DND-41 (cell line): ENCODE measurements around the gene PRKCZ.

Experiments
- ATAC-seq: fragments of 200-7000 bp; cut with Tn5 transposase; 3 replicates; pipeline ENCODE4 v1.9.1; 2021; ENCODE audit warnings: low read depth; ENCODE audit not compliant: insufficient read depth
- DNase-seq: peaks from one replicate; pipeline ENCODE4 v3.0.0-alpha.2; 2020
- H2AFZ ChIP-seq: 2 replicates; pipeline ENCODE4 v1.6.0; 2012; ENCODE audit warnings: low read depth, low read length
- H3K27ac ChIP-seq: 2 replicates; pipeline ENCODE4 v1.5.1; 2012; ENCODE audit warnings: low read length, inconsistent platforms
- H3K27me3 ChIP-seq: fragments of 200-600 bp; sonication (generic); 2 replicates; pipeline ENCODE4 v1.6.0; 2012; ENCODE audit warnings: low read length, mild to moderate bottlenecking, inconsistent platforms; ENCODE audit not compliant: insufficient read depth, poor library complexity
- H3K36me3 ChIP-seq: 2 replicates; pipeline ENCODE4 v1.5.1; 2012; ENCODE audit warnings: low read length, inconsistent platforms; ENCODE audit not compliant: insufficient read depth
- H3K4me1 ChIP-seq: 2 replicates; pipeline ENCODE4 v1.5.1; 2012; ENCODE audit warnings: mild to moderate bottlenecking, low read length; ENCODE audit not compliant: insufficient read depth
- H3K4me2 ChIP-seq: 2 replicates; pipeline ENCODE4 v1.6.0; 2012; ENCODE audit warnings: mild to moderate bottlenecking, moderate library complexity, low read length, inconsistent platforms; ENCODE audit not compliant: insufficient read depth
- H3K4me3 ChIP-seq, 2 experiments: fragments of 200-600 bp in 1 of 2; shearing (Covaris generic) in 1 of 2; 2 replicates each; pipeline ENCODE4 v1.5.1; 2012 to 2016; ENCODE audit warnings: inconsistent platforms in 2 of 2, low read length in 2 of 2, mild to moderate bottlenecking in 2 of 2, low read depth in 1 of 2, moderate library complexity in 1 of 2
- H3K79me2 ChIP-seq: 2 replicates; pipeline ENCODE4 v1.6.0; 2012; ENCODE audit warnings: low read length, inconsistent platforms; ENCODE audit not compliant: insufficient read depth
- H3K9ac ChIP-seq: 2 replicates; pipeline ENCODE4 v1.6.0; 2012; ENCODE audit warnings: low read depth, mild to moderate bottlenecking, inconsistent platforms, low read length, moderate library complexity
- H3K9me3 ChIP-seq: 2 replicates; pipeline ENCODE4 v1.5.1; 2012; ENCODE audit warnings: low read length, moderate library complexity, mild to moderate bottlenecking, inconsistent platforms; ENCODE audit not compliant: insufficient read depth, severe bottlenecking
- H4K20me1 ChIP-seq: 2 replicates; pipeline ENCODE4 v1.6.0; 2012; ENCODE audit warnings: low read length; ENCODE audit not compliant: insufficient read depth
- CTCF ChIP-seq: IDR thresholded peaks from 2 replicates; pipeline ENCODE4 v1.5.1; 2012; ENCODE audit warnings: borderline replicate concordance, low read length, moderate library complexity, mild to moderate bottlenecking; ENCODE audit not compliant: poor library complexity, severe bottlenecking; ENCODE audit errors: extremely low read depth
- EZH2 ChIP-seq: IDR thresholded peaks from 3 replicates; pipeline ENCODE4 v1.6.1; 2012; ENCODE audit warnings: borderline replicate concordance, low read depth, mild to moderate bottlenecking, moderate library complexity, low read length, inconsistent platforms; ENCODE audit not compliant: severe bottlenecking

PRKCZ gene

GRCh38 chr1:2108877-2109580 lies 58.8 kb downstream of the PRKCZ start:
- no peaks in the 10 kb centered on the region for H3K4me1 ChIP-seq
- H2AFZ ChIP-seq: no peak overlapping the region
- H3K4me2 ChIP-seq: no peak overlapping the region
- no peaks in the 10 kb centered on the region for H3K79me2 ChIP-seq
- TF ChIP-seq CTCF: no peak
- no peak for TF ChIP-seq EZH2
- no peaks in the 10 kb centered on the region for H3K9me3 ChIP-seq
- H4K20me1 ChIP-seq: no peaks in the 10 kb centered on the region
- no peaks in the 10 kb centered on the region for H3K27me3 ChIP-seq
- no peak overlapping the region for H3K27ac ChIP-seq
- no peak overlapping the region for H3K9ac ChIP-seq
- ATAC-seq: no peak
- no peak overlapping the region for H3K4me3 ChIP-seq
- no peaks in the 10 kb centered on the region for H3K36me3 ChIP-seq
- no peak for DNase-seq

GRCh38 chr1:2109581-2110021 lies 59.4 kb downstream of the PRKCZ start:
- H4K20me1 ChIP-seq: no peaks in the 10 kb centered on the region
- no peak for DNase-seq
- H2AFZ ChIP-seq: no peak overlapping the region
- H3K27me3 ChIP-seq: no peaks in the 10 kb centered on the region
- TF ChIP-seq EZH2: no peak
- no peak for TF ChIP-seq CTCF
- no peak overlapping the region for H3K9ac ChIP-seq
- H3K9me3 ChIP-seq: no peaks in the 10 kb centered on the region
- H3K4me2 ChIP-seq: no peak overlapping the region
- no peaks in the 10 kb centered on the region for H3K36me3 ChIP-seq
- H3K79me2 ChIP-seq: no peaks in the 10 kb centered on the region
- no peaks in the 10 kb centered on the region for H3K4me1 ChIP-seq
- ATAC-seq: no peak
- H3K4me3 ChIP-seq: no peak overlapping the region
- no peak overlapping the region for H3K27ac ChIP-seq

- no peak overlapping the region for H3K4me3 ChIP-seq
- H3K9ac ChIP-seq: no peak overlapping the region
- H2AFZ ChIP-seq: no peak overlapping the region
- H3K79me2 ChIP-seq: no peaks in the 10 kb centered on the region
- H3K4me1 ChIP-seq: no peaks in the 10 kb centered on the region
- H3K27me3 ChIP-seq: peaks cover 4% of the 10 kb centered on the region
- no peak for ATAC-seq
- no peaks in the 10 kb centered on the region for H3K36me3 ChIP-seq
- no peak overlapping the region for H3K4me2 ChIP-seq
- no peaks in the 10 kb centered on the region for H3K9me3 ChIP-seq
- H3K27ac ChIP-seq: no peak overlapping the region
- no peaks in the 10 kb centered on the region for H4K20me1 ChIP-seq
- TF ChIP-seq CTCF: no peak
- TF ChIP-seq EZH2: no peak
- DNase-seq: no peak
These were observed 60.1 kb downstream of the PRKCZ start for GRCh38 chr1:2110191-2110737.
